Omental fat pad (tissue), 4 donors: ENCODE results near the gene FILIP1. TPM values are rescaled to one million over a fixed set of nuclear protein-coding genes. Genes with fewer than 3 reads are reported as not detected.

Source experiments
- ATAC-seq: fragments of 150-250 bp; one replicate; pipeline ENCODE4 v1.9.1; 2016; ENCODE audit warnings: mild to moderate bottlenecking, moderate library complexity; ENCODE audit not compliant: low FRiP score
- DNase-seq: peaks from one replicate; pipeline ENCODE4 v3.0.0-alpha.2; 2019; ENCODE audit warnings: low spot score
- CTCF ChIP-seq, 3 donors: fragments of 450-650 bp; IDR thresholded peaks; one replicate each; pipeline ENCODE4 v1.5.1; 2016 to 2017; ENCODE audit warnings: antibody characterized with exemption in 3 of 3, mild to moderate bottlenecking in 3 of 3, moderate library complexity in 2 of 3
- total RNA-seq, 4 donors: library from RNA; depleted of rRNA; stranded (reverse); fragments of >200 nt; gene quantifications; one replicate each; pipeline ENCODE4 v1.1.0, GENCODE V29; 2016

Gene FILIP1
- total RNA-seq, 4 donors from 2014 or later = 3.0 to 15.9 (median 5.7) TPM

- DNase-seq (no peak), ATAC-seq (peak; percentile 74)
- TF ChIP-seq CTCF (IDR thresholded peaks at IDR 0.05) = no peak
Observed at GRCh38 chr6:75268121-75268987, 225.2 kb downstream of the FILIP1 start.

- ATAC-seq (no peak), DNase-seq (no peak)
- TF ChIP-seq CTCF (IDR thresholded peaks at IDR 0.05) = no peak
Observed at GRCh38 chr6:75267461-75267860, 226.1 kb downstream of the FILIP1 start.

GRCh38 chr6:75266716-75267291 is 226.8 kb downstream of the FILIP1 start:
- no peak for ATAC-seq
- peak in 1 of 3 donors; percentile 47 for TF ChIP-seq CTCF (IDR thresholded peaks at IDR 0.05)
- no peak for DNase-seq

- no peak for DNase-seq
- TF ChIP-seq CTCF (IDR thresholded peaks at IDR 0.05) = no peak
- no peak for ATAC-seq
Observed at GRCh38 chr6:75263401-75263750, 230.2 kb downstream of the FILIP1 start.

GRCh38 chr6:75262716-75263400 is 230.7 kb downstream of the FILIP1 start:
- DNase-seq (no peak), ATAC-seq (no peak)
- TF ChIP-seq CTCF (IDR thresholded peaks at IDR 0.05) = no peak

- DNase-seq (no peak), ATAC-seq (no peak)
- TF ChIP-seq CTCF (IDR thresholded peaks at IDR 0.05) = no peak
Observed at GRCh38 chr6:75261299-75261698, 232.3 kb downstream of the FILIP1 start.
